Body of pancreas (tissue), 4 donors: Measurements from ENCODE around the gene SNAPC2. TPM values are rescaled to one million over a fixed set of nuclear protein-coding genes. Genes with fewer than 3 reads are reported as not detected.
A peak's percentile ranks its signal among the peaks of the same experiment; 100 is the strongest.
"Not testable (repeated sequence)": the region's sequence is repeated elsewhere in the genome, so short reads cannot be mapped to it uniquely, and the experiment has no call there.

Source experiments
- ATAC-seq: fragments of 150-250 bp; one replicate; pipeline ENCODE4 v1.9.1; 2016
- DNase-seq, 4 donors: peaks; one replicate each; pipeline ENCODE4 v3.0.0-alpha.2; 2019
- H3K27ac ChIP-seq, 4 donors: fragments of 200-600 bp; sonication (generic); 1 replicate in 3 of 4; 2 replicates in 1 of 4; pipeline versions ENCODE4 v1.5.1 to v1.6.1; 2016 to 2019; ENCODE audit warnings: mild to moderate bottlenecking in 1 of 4, mixed read lengths in 1 of 4, moderate library complexity in 1 of 4
- H3K27me3 ChIP-seq, 2 donors: fragments of 200-600 bp; sonication (generic); one replicate each; pipeline ENCODE4 v1.6.0; 2016; ENCODE audit warnings: mild to moderate bottlenecking in 1 of 2
- H3K36me3 ChIP-seq, 2 donors: fragments of 200-600 bp; sonication (generic); replicated peaks in 1 of 2; 2 replicates each; pipeline ENCODE4 v1.5.1; 2016; ENCODE audit warnings: low read depth in 2 of 2; ENCODE audit not compliant: insufficient read depth in 1 of 2
- H3K4me1 ChIP-seq: fragments of 200-600 bp; sonication (generic); one replicate; pipeline ENCODE4 v1.6.0; 2016
- H3K4me3 ChIP-seq, 2 donors: fragments of 200-600 bp; sonication (generic); 1 replicate in 1 of 2; 2 replicates in 1 of 2; pipeline ENCODE4 v1.5.1; 2016 to 2019
- H3K9me3 ChIP-seq, 3 donors: fragments of 200-600 bp; sonication (generic); 1 replicate in 2 of 3; 2 replicates in 1 of 3; pipeline ENCODE4 v1.5.1; 2016
- POLR2A ChIP-seq, 3 donors: fragments of 450-650 bp; IDR thresholded peaks; one replicate each; pipeline ENCODE4 v1.6.1; 2016; ENCODE audit warnings: antibody characterized with exemption in 3 of 3, mild to moderate bottlenecking in 2 of 3
- WGBS, 2 donors: methylation state at CpG; one replicate each; pipeline ENCODE4 v1.1.5; 2017; 5-methylcytosine and 5-hydroxymethylcytosine counted together
- intact Hi-C: fragments of 100-400 bp; cut with DNase I; formaldehyde crosslinking; loops from one replicate; pipeline ENCODE4 v1.15.1; 2023
- total RNA-seq, 2 donors: library from RNA; depleted of rRNA; stranded (reverse); fragments of >200 nt; gene quantifications; one replicate each; pipeline ENCODE4 v1.1.0, GENCODE V29; 2016
- TF ChIP-seq, protein P1 (sequence below), 7 experiments: fragments of 450-650 bp in 4 of 7; fragments of 200-600 bp in 3 of 7; sonication (generic) in 3 of 7; IDR thresholded peaks; one replicate each; pipeline ENCODE4 v1.5.1; 2016 to 2019; ENCODE audit warnings: antibody characterized with exemption in 7 of 7

The SNAPC2 gene
- total RNA-seq, 2 donors from 2014 or later = 6.3 to 9.1 TPM

GRCh38 chr19:7926727-7927604 lies 6.8 kb downstream of the SNAPC2 start:
- WGBS, 2 donors = 75 to 76% methylated on average over 9 to 29 of the region's 32 CpGs
- ATAC-seq (no peak), DNase-seq (peak in 2 of 4 donors; percentile 18 to 24)
- Histone ChIP-seq H3K4me1 (peaks cover 31% of the 10 kb centered on the region), H3K27ac (no peak overlapping the region), H3K4me3 (no peak overlapping the region), H3K36me3 (peaks cover 0 to 1% of the 10 kb centered on the region in 2 donors), H3K9me3 (no peaks in the 10 kb centered on the region), H3K27me3 (no peaks in the 10 kb centered on the region)
- intact Hi-C loops = no loop called here
- TF ChIP-seq POLR2A (IDR thresholded peaks at IDR 0.05) = no peak
- TF ChIP-seq, protein P1, sequence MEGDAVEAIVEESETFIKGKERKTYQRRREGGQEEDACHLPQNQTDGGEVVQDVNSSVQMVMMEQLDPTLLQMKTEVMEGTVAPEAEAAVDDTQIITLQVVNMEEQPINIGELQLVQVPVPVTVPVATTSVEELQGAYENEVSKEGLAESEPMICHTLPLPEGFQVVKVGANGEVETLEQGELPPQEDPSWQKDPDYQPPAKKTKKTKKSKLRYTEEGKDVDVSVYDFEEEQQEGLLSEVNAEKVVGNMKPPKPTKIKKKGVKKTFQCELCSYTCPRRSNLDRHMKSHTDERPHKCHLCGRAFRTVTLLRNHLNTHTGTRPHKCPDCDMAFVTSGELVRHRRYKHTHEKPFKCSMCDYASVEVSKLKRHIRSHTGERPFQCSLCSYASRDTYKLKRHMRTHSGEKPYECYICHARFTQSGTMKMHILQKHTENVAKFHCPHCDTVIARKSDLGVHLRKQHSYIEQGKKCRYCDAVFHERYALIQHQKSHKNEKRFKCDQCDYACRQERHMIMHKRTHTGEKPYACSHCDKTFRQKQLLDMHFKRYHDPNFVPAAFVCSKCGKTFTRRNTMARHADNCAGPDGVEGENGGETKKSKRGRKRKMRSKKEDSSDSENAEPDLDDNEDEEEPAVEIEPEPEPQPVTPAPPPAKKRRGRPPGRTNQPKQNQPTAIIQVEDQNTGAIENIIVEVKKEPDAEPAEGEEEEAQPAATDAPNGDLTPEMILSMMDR (IDR thresholded peaks at IDR 0.05) = no peak

- no peaks in the 10 kb centered on the region for H3K27me3 ChIP-seq
- H3K27ac ChIP-seq = peak overlapping the region in 2 of 4 donors; percentile 2 to 69
- intact Hi-C loops = no loop called here
- ATAC-seq = no peak
- no peaks in the 10 kb centered on the region for H3K9me3 ChIP-seq
- peak in 2 of 4 donors; percentile 16 for DNase-seq
- WGBS, 2 donors = 87 to 88% methylated on average over 5 to 19 of the region's 23 CpGs
- TF ChIP-seq, protein P1 (IDR thresholded peaks at IDR 0.05) = no peak
- no peak for TF ChIP-seq POLR2A (IDR thresholded peaks at IDR 0.05)
- peaks cover 31% of the 10 kb centered on the region for H3K4me1 ChIP-seq
- H3K4me3 ChIP-seq = no peak overlapping the region
- H3K36me3 ChIP-seq = peaks cover 0 to 9% of the 10 kb centered on the region in 2 donors
These were observed 7.6 kb downstream of the SNAPC2 start for GRCh38 chr19:7927605-7928333.

GRCh38 chr19:7928334-7928706 lies 8.2 kb downstream of the SNAPC2 start:
- Histone ChIP-seq H3K4me3 (no peak overlapping the region), H3K27me3 (no peaks in the 10 kb centered on the region), H3K9me3 (no peaks in the 10 kb centered on the region), H3K4me1 (peaks cover 31% of the 10 kb centered on the region), H3K36me3 (peaks cover under 1 to 13% of the 10 kb centered on the region in 2 donors), H3K27ac (peak overlapping the region in 3 of 4 donors; percentile 2 to 69 (median 55))
- WGBS, 2 donors = 73 to 83% methylated on average over 8 to 9 of the region's 9 CpGs
- DNase-seq (peak in 1 of 4 donors; percentile 12), ATAC-seq (no peak)
- intact Hi-C loops = no loop called here
- TF ChIP-seq POLR2A (IDR thresholded peaks at IDR 0.05) = no peak
- TF ChIP-seq, protein P1 (IDR thresholded peaks at IDR 0.05) = no peak

- TF ChIP-seq, protein P1 (IDR thresholded peaks at IDR 0.05) = peak in 2 of 7 experiments; percentile 8 to 13
- TF ChIP-seq POLR2A (IDR thresholded peaks at IDR 0.05) = no peak
These were observed 8.9 kb downstream of the SNAPC2 start for GRCh38 chr19:7928741-7929701.

DNA sequence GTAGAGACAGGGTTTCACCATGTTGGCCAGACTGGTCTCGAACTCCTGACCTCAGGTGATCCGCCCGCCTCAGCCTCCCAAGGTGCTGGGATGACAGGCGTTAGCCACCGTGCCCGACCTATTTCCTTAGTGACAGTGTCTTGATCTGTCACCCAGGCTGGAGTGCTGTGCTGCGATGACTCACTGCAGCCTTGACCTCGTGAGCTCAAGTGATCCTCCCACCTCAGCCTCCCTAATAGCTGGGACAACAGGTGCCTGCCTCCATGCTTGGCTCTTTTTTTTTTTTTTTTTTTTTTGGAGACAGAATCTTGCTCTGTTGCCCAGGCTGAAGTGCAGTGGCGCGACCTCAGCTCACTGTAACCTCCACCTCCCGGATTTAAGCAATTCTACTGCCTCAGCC lies 9.9 kb downstream of the SNAPC2 start:
- Histone ChIP-seq H3K4me1 (peaks cover 24% of the 10 kb centered on the region), H3K36me3 (peaks cover 5 to 20% of the 10 kb centered on the region in 2 donors), H3K27ac (peak overlapping the region in 1 of 4 donors; percentile 56)
- H3K27me3 ChIP-seq, DNase-seq, H3K9me3 ChIP-seq, H3K4me3 ChIP-seq, intact Hi-C loops, ATAC-seq: not testable (repeated sequence)
- WGBS, 2 donors = 88 to 93% methylated on average over 11 of the region's 11 CpGs

More at GRCh38 chr19:7928741-7929701, 8.9 kb downstream of the SNAPC2 start:
- peaks cover 31% of the 10 kb centered on the region for H3K4me1 ChIP-seq
- peak overlapping the region; percentile 52 to 69 (median 56) for H3K27ac ChIP-seq
- H3K36me3 ChIP-seq = peaks cover 5 to 20% of the 10 kb centered on the region in 2 donors
- H3K4me3 ChIP-seq = no peak overlapping the region
- H3K27me3 ChIP-seq = no peaks in the 10 kb centered on the region
- 65 to 70% methylated on average over 23 to 24 of the region's 24 CpGs for WGBS, 2 donors
- DNase-seq (peak in 3 of 4 donors; percentile 51 to 62 (median 56)), ATAC-seq (peak; percentile 13)
- no peaks in the 10 kb centered on the region for H3K9me3 ChIP-seq
- intact Hi-C loops = no loop called here
